ENCODE measurements around the gene FOXP1.

The FOXP1 gene

GRCh38 chr3:70914862-70915261 is 668.7 kb downstream of the FOXP1 start:
- DNase-seq (ENCODE audit: low read depth in 2 of 2) = no peak

GRCh38 chr3:70911719-70912118 is 671.8 kb downstream of the FOXP1 start:
- DNase-seq (ENCODE audit: low read depth in 2 of 2) = no peak

DNA sequence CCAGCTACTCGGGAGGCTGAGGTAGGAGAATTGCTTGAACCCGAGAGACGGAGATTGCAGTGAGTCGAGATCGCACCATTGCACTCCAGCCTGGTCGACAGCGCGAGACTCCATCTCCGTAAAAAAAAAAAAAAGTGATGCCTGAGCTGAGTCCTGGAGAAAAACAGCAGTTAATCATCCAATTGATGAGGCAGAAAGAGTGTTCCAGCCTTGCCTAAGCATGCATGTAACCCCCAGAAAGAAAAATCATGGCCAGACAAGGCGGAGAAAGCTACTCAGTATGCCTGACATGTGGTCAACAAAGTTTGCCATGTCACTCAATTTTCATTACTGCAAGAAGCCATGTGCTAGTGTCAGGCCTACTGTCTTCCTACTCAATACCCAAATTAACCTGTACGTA is 678.0 kb downstream of the FOXP1 start:
- DNase-seq (ENCODE audit: low read depth in 2 of 2) = no peak

Measured in stimulated activated CD4-positive, alpha-beta T cell treated with anti-CD3 and anti-CD28 coated beads, Interleukin-4, amount 100 ng/mL, for 48 hours (primary cell).